Esophagus muscularis mucosa (tissue), 4 donors: ENCODE results near the gene RRP15.

Experiments used
- EP300 ChIP-seq: sonication (generic); formaldehyde crosslinking; IDR thresholded peaks from one replicate; pipeline ENCODE4 v1.6.1; 2017; ENCODE audit warnings: antibody characterized with exemption
- POLR2A ChIP-seq: fragments of 450-650 bp; IDR thresholded peaks from one replicate; pipeline ENCODE4 v1.6.1; 2017; ENCODE audit warnings: antibody characterized with exemption, moderate library complexity, mild to moderate bottlenecking, low read depth
- POLR2AphosphoS5 ChIP-seq, 2 donors: sonication (generic); formaldehyde crosslinking; IDR thresholded peaks; one replicate each; pipeline ENCODE4 v1.6.1; 2017; ENCODE audit warnings: antibody characterized with exemption in 2 of 2
- TF ChIP-seq, protein P1 (sequence below), 3 experiments: fragments of 200-600 bp in 2 of 3; fragments of 450-650 bp in 1 of 3; sonication (generic) in 2 of 3; IDR thresholded peaks; one replicate each; pipeline ENCODE4 v1.5.1; 2017 to 2019; ENCODE audit warnings: antibody characterized with exemption in 3 of 3, mild to moderate bottlenecking in 2 of 3, moderate library complexity in 1 of 3

DNA sequence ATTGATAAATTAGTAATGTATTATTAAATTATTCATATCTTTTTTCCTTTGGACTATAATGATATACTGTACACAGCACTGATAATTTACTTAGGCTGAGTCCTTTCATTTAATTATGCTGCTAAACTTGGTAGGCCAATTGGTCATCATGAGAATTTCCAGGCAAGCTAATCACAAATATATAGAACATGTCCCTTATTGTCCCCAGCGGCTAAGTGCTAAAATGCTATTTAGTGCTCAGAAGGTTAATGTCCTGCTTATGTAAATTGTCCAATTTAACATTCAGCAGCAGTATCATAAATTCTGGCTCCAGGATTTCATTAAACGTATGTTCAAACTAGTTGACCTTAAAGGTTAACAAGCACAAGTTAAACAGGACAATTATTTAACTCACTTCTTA, 30.0 kb upstream of the RRP15 start:
- TF ChIP-seq, protein P1, sequence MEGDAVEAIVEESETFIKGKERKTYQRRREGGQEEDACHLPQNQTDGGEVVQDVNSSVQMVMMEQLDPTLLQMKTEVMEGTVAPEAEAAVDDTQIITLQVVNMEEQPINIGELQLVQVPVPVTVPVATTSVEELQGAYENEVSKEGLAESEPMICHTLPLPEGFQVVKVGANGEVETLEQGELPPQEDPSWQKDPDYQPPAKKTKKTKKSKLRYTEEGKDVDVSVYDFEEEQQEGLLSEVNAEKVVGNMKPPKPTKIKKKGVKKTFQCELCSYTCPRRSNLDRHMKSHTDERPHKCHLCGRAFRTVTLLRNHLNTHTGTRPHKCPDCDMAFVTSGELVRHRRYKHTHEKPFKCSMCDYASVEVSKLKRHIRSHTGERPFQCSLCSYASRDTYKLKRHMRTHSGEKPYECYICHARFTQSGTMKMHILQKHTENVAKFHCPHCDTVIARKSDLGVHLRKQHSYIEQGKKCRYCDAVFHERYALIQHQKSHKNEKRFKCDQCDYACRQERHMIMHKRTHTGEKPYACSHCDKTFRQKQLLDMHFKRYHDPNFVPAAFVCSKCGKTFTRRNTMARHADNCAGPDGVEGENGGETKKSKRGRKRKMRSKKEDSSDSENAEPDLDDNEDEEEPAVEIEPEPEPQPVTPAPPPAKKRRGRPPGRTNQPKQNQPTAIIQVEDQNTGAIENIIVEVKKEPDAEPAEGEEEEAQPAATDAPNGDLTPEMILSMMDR (IDR thresholded peaks at IDR 0.05) = no peak
- no peak for TF ChIP-seq POLR2A
- TF ChIP-seq EP300 = no peak
- TF ChIP-seq POLR2AphosphoS5 (IDR thresholded peaks at IDR 0.05) = no peak
